Measurements from ENCODE around the gene DYNC1I1. TPM values are rescaled to one million over a fixed set of nuclear protein-coding genes. Genes with fewer than 3 reads are reported as not detected.
A peak's percentile ranks its signal among the peaks of the same experiment; 100 is the strongest.

DYNC1I1 gene
- polyA plus RNA-seq, 5 donors, result 8.1 to 14.9 (median 10.8) TPM

DNA sequence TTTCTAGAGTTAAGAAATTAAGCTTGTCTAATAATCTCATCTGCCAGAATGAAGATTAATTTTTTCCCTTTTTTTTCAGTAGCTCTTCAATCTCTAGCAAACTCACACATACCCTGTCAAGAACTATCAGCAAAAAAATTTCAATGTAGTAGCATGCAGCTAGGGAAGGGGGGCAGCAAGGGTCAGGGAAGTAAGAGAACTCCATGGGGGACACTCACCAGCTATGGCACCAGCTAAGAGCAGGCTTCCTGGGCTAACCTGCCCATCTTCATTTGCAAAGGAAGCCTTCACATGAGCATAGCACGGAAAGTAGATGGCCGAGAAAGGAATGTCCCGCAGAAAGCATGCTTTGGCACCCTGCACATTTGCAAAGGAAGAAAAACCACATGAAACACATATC, 359.2 kb downstream of the DYNC1I1 start:
- DNase-seq, result no peak

DNA sequence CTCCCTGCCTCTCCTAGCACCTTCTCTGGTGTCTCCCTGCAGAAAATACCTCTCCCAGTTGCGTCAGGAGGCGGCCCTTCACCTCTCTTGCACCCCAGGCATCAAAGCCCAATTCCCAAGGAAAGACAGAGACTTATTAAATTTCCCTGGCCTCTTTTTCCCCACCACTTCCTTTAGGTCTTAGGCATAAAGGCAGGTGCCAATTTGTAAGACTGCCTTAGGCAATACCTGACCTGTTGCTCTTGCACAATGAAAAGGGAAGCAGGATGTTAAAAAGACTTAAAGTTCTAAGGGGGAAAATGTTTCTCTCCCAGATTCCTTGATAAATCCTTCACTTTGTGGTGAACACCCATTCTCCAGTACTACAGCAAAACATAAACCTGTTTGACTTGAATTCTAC, 362.9 kb downstream of the DYNC1I1 start:
- DNase-seq, result peak; percentile 6

DNA sequence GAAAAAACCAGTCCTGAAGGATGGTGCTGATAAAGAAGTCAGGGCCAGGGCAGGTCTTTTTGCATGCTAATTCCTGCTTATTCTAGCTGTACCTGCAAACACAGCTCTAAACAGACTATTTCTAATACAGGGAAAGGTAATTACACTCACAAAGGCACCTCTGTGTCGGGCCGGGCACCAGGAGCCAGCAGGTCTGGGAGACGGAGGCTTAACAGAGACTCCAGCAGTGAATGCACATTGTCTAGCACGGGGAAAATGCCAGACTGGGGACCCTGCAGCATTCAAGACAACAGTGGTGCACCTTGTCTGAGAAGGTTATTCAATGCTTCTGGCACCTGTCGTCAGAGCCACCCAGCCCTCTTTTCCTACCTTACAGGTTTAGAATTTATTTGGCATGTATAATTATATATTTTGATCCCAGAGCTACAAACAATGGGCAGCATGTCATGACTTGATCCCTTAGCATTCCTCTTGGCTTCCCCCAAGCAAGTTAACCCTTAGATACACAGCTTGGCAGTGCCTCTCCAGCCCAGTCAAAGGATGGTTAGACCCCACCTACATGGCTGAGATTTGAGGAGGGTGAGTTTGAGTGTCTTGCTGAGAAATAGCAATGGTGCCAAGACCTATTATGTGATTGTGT, 364.4 kb downstream of the DYNC1I1 start:
- DNase-seq, result no peak

DNA sequence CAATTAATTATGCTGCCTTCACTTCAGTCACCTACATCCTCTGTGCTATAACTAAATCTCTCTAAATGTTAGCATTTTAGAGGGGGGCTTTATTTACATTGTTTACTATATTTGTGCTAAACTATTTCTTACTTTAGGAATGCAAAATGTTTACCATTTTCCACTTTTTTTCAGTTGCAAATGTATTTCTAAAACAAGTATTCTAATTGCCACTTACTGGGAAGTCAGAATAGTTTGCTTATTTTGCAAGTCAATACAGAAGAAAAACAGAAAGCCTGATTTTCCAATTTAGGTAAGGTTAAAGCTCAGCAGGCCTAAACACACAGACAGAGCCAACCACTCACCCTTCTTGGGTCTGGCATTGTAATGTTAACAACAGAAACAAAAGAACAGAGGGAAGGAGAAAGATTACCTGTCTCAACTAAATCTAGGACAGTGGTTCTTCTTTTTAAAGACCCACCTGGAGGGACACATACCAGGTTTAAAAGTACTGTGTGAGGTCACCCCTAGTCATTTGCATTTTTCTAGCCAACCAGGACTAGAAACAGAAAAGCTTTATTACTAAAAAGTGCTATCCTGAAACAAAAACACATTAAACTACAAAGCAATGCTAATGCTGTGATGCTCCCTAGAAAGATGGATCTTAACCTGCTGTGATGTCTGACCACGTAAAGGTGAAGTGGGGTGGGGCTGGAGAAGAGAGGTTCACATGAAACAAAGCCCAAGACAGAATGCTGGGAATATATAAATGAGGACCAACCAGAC, 371.3 kb downstream of the DYNC1I1 start:
- no peak for DNase-seq

DNA sequence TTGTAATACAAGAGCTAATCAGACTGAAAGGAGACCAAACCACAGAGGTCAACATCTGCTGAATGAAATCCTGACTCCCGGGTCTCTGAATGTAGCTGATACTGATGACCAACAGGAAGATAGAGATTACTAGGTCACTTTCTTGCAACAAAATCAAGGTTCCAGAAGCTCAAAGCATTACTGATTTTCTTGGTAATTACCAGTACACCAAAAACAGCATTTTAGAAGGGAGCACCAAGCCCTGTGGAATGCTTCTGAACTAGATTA, 371.8 kb downstream of the DYNC1I1 start:
- DNase-seq, result no peak

Other genes with a start within 250 kb of the DYNC1I1 start
- 10 to 100 TPM; 14.6 to 43.3 (median 22.1) TPM for gene PDK4, start 176.0 kb upstream of the DYNC1I1 start, polyA plus RNA-seq (ENCODE audit: insufficient read depth in 1 of 5, insufficient read length in 5 of 5, low replicate concordance in 1 of 5)

Measured in right lung (tissue), 5 donors.